Measurements from ENCODE around the gene SEMA3A. TPM values are rescaled to one million over a fixed set of nuclear protein-coding genes. Genes with fewer than 3 reads are reported as not detected.
A peak's percentile ranks its signal among the peaks of the same experiment; 100 is the strongest.

The SEMA3A gene
- total and polyA plus RNA-seq, 9 donors: 15.6 to 42.7 (median 27.9) TPM

- H3K27ac ChIP-seq (ENCODE audit: low read length): no peak overlapping the region
- no peak for DNase-seq
- no peaks in the 10 kb centered on the region for H3K4me1 ChIP-seq (ENCODE audit: control insufficient read depth, insufficient read depth, low read length)
- H3K36me3 ChIP-seq (ENCODE audit: control insufficient read depth, insufficient read depth, low read length): no peaks in the 10 kb centered on the region
- no CpG with 5 or more reads among the region's 2 CpGs for WGBS (ENCODE audit: insufficient coverage)
- no peak overlapping the region for H3K4me3 ChIP-seq (ENCODE audit: low read length)
- no peaks in the 10 kb centered on the region for H3K27me3 ChIP-seq (ENCODE audit: control insufficient read depth, insufficient read depth, low read length)
- no peaks in the 10 kb centered on the region for H3K9me3 ChIP-seq (replicated peaks; ENCODE audit: control insufficient read depth, low read depth, low read length)
Observed at GRCh38 chr7:83931968-83932367, 262.6 kb downstream of the SEMA3A start.

GRCh38 chr7:83930262-83930661 is 264.3 kb downstream of the SEMA3A start:
- Histone ChIP-seq H3K27me3 (ENCODE audit: control insufficient read depth, insufficient read depth, low read length) (no peaks in the 10 kb centered on the region), H3K4me3 (ENCODE audit: low read length) (no peak overlapping the region), H3K27ac (ENCODE audit: low read length) (no peak overlapping the region), H3K36me3 (ENCODE audit: control insufficient read depth, insufficient read depth, low read length) (no peaks in the 10 kb centered on the region), H3K9me3 (replicated peaks; ENCODE audit: control insufficient read depth, low read depth, low read length) (no peaks in the 10 kb centered on the region), H3K4me1 (ENCODE audit: control insufficient read depth, insufficient read depth, low read length) (no peaks in the 10 kb centered on the region)
- DNase-seq: no peak
- no CpG with 5 or more reads among the region's 2 CpGs for WGBS (ENCODE audit: insufficient coverage)

GRCh38 chr7:83925860-83926259 is 268.7 kb downstream of the SEMA3A start:
- no peaks in the 10 kb centered on the region for H3K9me3 ChIP-seq (replicated peaks; ENCODE audit: control insufficient read depth, low read depth, low read length)
- H3K36me3 ChIP-seq (ENCODE audit: control insufficient read depth, insufficient read depth, low read length): no peaks in the 10 kb centered on the region
- no peak overlapping the region for H3K4me3 ChIP-seq (ENCODE audit: low read length)
- no CpG with 5 or more reads among the region's 1 CpG for whole genome bisulfite sequencing (ENCODE audit: insufficient coverage)
- no peaks in the 10 kb centered on the region for H3K27me3 ChIP-seq (ENCODE audit: control insufficient read depth, insufficient read depth, low read length)
- DNase-seq: no peak
- no peak overlapping the region for H3K27ac ChIP-seq (ENCODE audit: low read length)
- peaks cover 4% of the 10 kb centered on the region for H3K4me1 ChIP-seq (ENCODE audit: control insufficient read depth, insufficient read depth, low read length)

GRCh38 chr7:83921941-83922607 is 272.5 kb downstream of the SEMA3A start:
- H3K27ac ChIP-seq (ENCODE audit: low read length): peak overlapping the region; percentile 74
- DNase-seq: peak; percentile 95
- H3K36me3 ChIP-seq (ENCODE audit: control insufficient read depth, insufficient read depth, low read length): no peaks in the 10 kb centered on the region
- H3K9me3 ChIP-seq (replicated peaks; ENCODE audit: control insufficient read depth, low read depth, low read length): no peaks in the 10 kb centered on the region
- H3K27me3 ChIP-seq (ENCODE audit: control insufficient read depth, insufficient read depth, low read length): no peaks in the 10 kb centered on the region
- H3K4me1 ChIP-seq (ENCODE audit: control insufficient read depth, insufficient read depth, low read length): peaks cover 4% of the 10 kb centered on the region
- no peak overlapping the region for H3K4me3 ChIP-seq (ENCODE audit: low read length)
- whole genome bisulfite sequencing (ENCODE audit: insufficient coverage): no CpG with 5 or more reads among the region's 4 CpGs

GRCh38 chr7:83921271-83921940 is 273.2 kb downstream of the SEMA3A start:
- H3K27ac ChIP-seq (ENCODE audit: low read length): peak overlapping the region; percentile 74
- peaks cover 4% of the 10 kb centered on the region for H3K4me1 ChIP-seq (ENCODE audit: control insufficient read depth, insufficient read depth, low read length)
- H3K4me3 ChIP-seq (ENCODE audit: low read length): no peak overlapping the region
- H3K27me3 ChIP-seq (ENCODE audit: control insufficient read depth, insufficient read depth, low read length): no peaks in the 10 kb centered on the region
- WGBS (ENCODE audit: insufficient coverage): no CpG with 5 or more reads among the region's 1 CpG
- no peaks in the 10 kb centered on the region for H3K36me3 ChIP-seq (ENCODE audit: control insufficient read depth, insufficient read depth, low read length)
- H3K9me3 ChIP-seq (replicated peaks; ENCODE audit: control insufficient read depth, low read depth, low read length): no peaks in the 10 kb centered on the region
- DNase-seq: peak; percentile 61

- no peak for DNase-seq
- Histone ChIP-seq H3K4me3 (ENCODE audit: low read length) (no peak overlapping the region), H3K9me3 (replicated peaks; ENCODE audit: control insufficient read depth, low read depth, low read length) (no peaks in the 10 kb centered on the region), H3K4me1 (ENCODE audit: control insufficient read depth, insufficient read depth, low read length) (peaks cover 4% of the 10 kb centered on the region), H3K27me3 (ENCODE audit: control insufficient read depth, insufficient read depth, low read length) (no peaks in the 10 kb centered on the region), H3K36me3 (ENCODE audit: control insufficient read depth, insufficient read depth, low read length) (no peaks in the 10 kb centered on the region), H3K27ac (ENCODE audit: low read length) (no peak overlapping the region)
- no CpG with 5 or more reads among the region's 1 CpG for WGBS (ENCODE audit: insufficient coverage)
Observed at GRCh38 chr7:83918142-83918541, 276.4 kb downstream of the SEMA3A start.

GRCh38 chr7:83913174-83913573 is 281.4 kb downstream of the SEMA3A start:
- H3K4me1 ChIP-seq (ENCODE audit: control insufficient read depth, insufficient read depth, low read length): no peaks in the 10 kb centered on the region
- H3K36me3 ChIP-seq (ENCODE audit: control insufficient read depth, insufficient read depth, low read length): no peaks in the 10 kb centered on the region
- H3K4me3 ChIP-seq (ENCODE audit: low read length): no peak overlapping the region
- DNase-seq: no peak
- no peaks in the 10 kb centered on the region for H3K9me3 ChIP-seq (replicated peaks; ENCODE audit: control insufficient read depth, low read depth, low read length)
- H3K27ac ChIP-seq (ENCODE audit: low read length): no peak overlapping the region
- H3K27me3 ChIP-seq (ENCODE audit: control insufficient read depth, insufficient read depth, low read length): no peaks in the 10 kb centered on the region

GRCh38 chr7:83908526-83908925 is 286.1 kb downstream of the SEMA3A start:
- no CpG with 5 or more reads among the region's 2 CpGs for WGBS (ENCODE audit: insufficient coverage)
- H3K4me1 ChIP-seq (ENCODE audit: control insufficient read depth, insufficient read depth, low read length): no peaks in the 10 kb centered on the region
- no peaks in the 10 kb centered on the region for H3K36me3 ChIP-seq (ENCODE audit: control insufficient read depth, insufficient read depth, low read length)
- no peak overlapping the region for H3K4me3 ChIP-seq (ENCODE audit: low read length)
- no peaks in the 10 kb centered on the region for H3K27me3 ChIP-seq (ENCODE audit: control insufficient read depth, insufficient read depth, low read length)
- no peaks in the 10 kb centered on the region for H3K9me3 ChIP-seq (replicated peaks; ENCODE audit: control insufficient read depth, low read depth, low read length)
- no peak overlapping the region for H3K27ac ChIP-seq (ENCODE audit: low read length)
- DNase-seq: no peak

Data from muscle of leg (tissue), 11 donors.